Loucy (cell line): Measurements from ENCODE around the gene SORCS2.

Source experiments
- H2AFZ ChIP-seq: fragments of 200-600 bp; sonication (generic); 2 replicates; pipeline ENCODE4 v1.6.0; 2016; ENCODE audit warnings: antibody characterized with exemption, mild to moderate bottlenecking, low read length, moderate library complexity
- H3F3A ChIP-seq: fragments of 200-600 bp; 2 replicates; pipeline ENCODE4 v1.6.0; 2016; ENCODE audit warnings: antibody characterized with exemption, low read depth, mild to moderate bottlenecking
- H3K27me3 ChIP-seq: fragments of 200-600 bp; sonication (generic); 2 replicates; pipeline ENCODE4 v1.6.1; 2014; ENCODE audit warnings: low read length, mild to moderate bottlenecking; ENCODE audit not compliant: insufficient read depth, poor library complexity, severe bottlenecking
- H3K36me3 ChIP-seq: fragments of 200-600 bp; sonication (generic); 2 replicates; pipeline ENCODE4 v1.6.1; 2016; ENCODE audit warnings: low read length; ENCODE audit not compliant: insufficient read depth
- H3K4me1 ChIP-seq: fragments of 200-600 bp; sonication (generic); 2 replicates; pipeline ENCODE4 v1.5.1; 2014; ENCODE audit warnings: low read length, mild to moderate bottlenecking; ENCODE audit not compliant: insufficient read depth, poor library complexity, severe bottlenecking
- H3K4me2 ChIP-seq: fragments of 200-600 bp; sonication (generic); 2 replicates; pipeline ENCODE4 v1.6.0; 2014; ENCODE audit warnings: antibody characterized with exemption, low read length, low read depth, mild to moderate bottlenecking; ENCODE audit not compliant: poor library complexity, severe bottlenecking
- H3K4me3 ChIP-seq: fragments of 200-600 bp; sonication (generic); 2 replicates; pipeline ENCODE4 v1.5.1; 2014; ENCODE audit warnings: low read length, mild to moderate bottlenecking, mixed read lengths; ENCODE audit not compliant: poor library complexity, severe bottlenecking
- H3K79me2 ChIP-seq: fragments of 200-600 bp; sonication (generic); 2 replicates; pipeline ENCODE4 v1.6.1; 2014; ENCODE audit warnings: low read length; ENCODE audit not compliant: insufficient read depth
- H3K9ac ChIP-seq: fragments of 200-600 bp; sonication (generic); 2 replicates; pipeline ENCODE4 v1.6.0; 2014; ENCODE audit warnings: mild to moderate bottlenecking, low read depth, low read length, moderate library complexity; ENCODE audit not compliant: poor library complexity, severe bottlenecking
- H3K9me2 ChIP-seq: fragments of 200-600 bp; sonication (generic); replicated peaks from 2 replicates; pipeline ENCODE4 v1.6.1; 2016; ENCODE audit warnings: low read depth, low read length, mixed read lengths
- H3K9me3 ChIP-seq: fragments of 200-600 bp; sonication (generic); 2 replicates; pipeline ENCODE4 v1.6.1; 2014; ENCODE audit warnings: mild to moderate bottlenecking, antibody characterized with exemption, low read length, low read depth; ENCODE audit not compliant: insufficient read depth
- H4K20me1 ChIP-seq: fragments of 200-600 bp; sonication (generic); 2 replicates; pipeline ENCODE4 v1.6.0; 2014; ENCODE audit warnings: antibody characterized with exemption, low read length, mild to moderate bottlenecking; ENCODE audit not compliant: insufficient read depth, poor library complexity, severe bottlenecking
- CTCF ChIP-seq: fragments of 200-600 bp; sonication (generic); conservative IDR thresholded peaks from 2 replicates; pipeline ENCODE4 v1.5.1; 2014; ENCODE audit warnings: mild to moderate bottlenecking, antibody characterized with exemption, low read length
- EZH2phosphoT487 ChIP-seq: fragments of 200-600 bp; IDR thresholded peaks from 2 replicates; pipeline ENCODE4 v1.6.1; 2018; ENCODE audit warnings: antibody characterized with exemption, mild to moderate bottlenecking, moderate library complexity, borderline replicate concordance

Gene SORCS2

DNA sequence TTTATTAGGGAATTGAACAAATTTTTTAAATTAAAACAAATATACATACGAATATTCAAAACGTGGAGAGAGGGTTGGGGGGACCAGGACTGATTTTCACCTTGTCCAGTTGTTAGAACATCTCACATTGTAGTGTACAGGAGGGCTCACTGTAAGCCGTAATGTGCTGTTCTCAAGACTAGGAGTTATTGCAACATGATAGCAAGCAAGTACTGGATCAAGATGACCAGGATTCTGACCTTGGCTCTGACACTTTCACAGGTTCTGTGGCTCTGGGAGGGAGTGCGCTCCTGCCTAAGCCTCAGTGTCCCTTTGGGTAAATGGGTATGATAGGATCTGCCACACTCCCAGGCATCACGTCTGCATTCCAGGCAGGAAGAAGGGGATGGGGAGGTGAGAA, 59.0 kb downstream of the SORCS2 start:
- H3K4me1 ChIP-seq, result no peaks in the 10 kb centered on the region
- no peak overlapping the region for H3K4me3 ChIP-seq
- H3K9me3 ChIP-seq, result peaks cover 3% of the 10 kb centered on the region; the same call in 1 of the 2 replicates
- H2AFZ ChIP-seq, result no peak overlapping the region
- H3K79me2 ChIP-seq, result no peaks in the 10 kb centered on the region
- no peaks in the 10 kb centered on the region for H3F3A ChIP-seq
- no peak overlapping the region for H3K4me2 ChIP-seq
- no peaks in the 10 kb centered on the region for H3K27me3 ChIP-seq
- no peak overlapping the region for H3K9ac ChIP-seq
- H3K9me2 ChIP-seq, result no peaks in the 10 kb centered on the region
- no peak for TF ChIP-seq EZH2phosphoT487
- no peak for TF ChIP-seq CTCF
- H3K36me3 ChIP-seq, result no peaks in the 10 kb centered on the region
- no peaks in the 10 kb centered on the region for H4K20me1 ChIP-seq

GRCh38 chr4:7252051-7252450, 59.7 kb downstream of the SORCS2 start:
- Histone ChIP-seq H3K9me2 (no peaks in the 10 kb centered on the region), H3K9ac (no peak overlapping the region), H3K9me3 (peaks cover 5% of the 10 kb centered on the region; the same call in 1 of the 2 replicates), H3F3A (no peaks in the 10 kb centered on the region), H2AFZ (no peak overlapping the region), H4K20me1 (no peaks in the 10 kb centered on the region), H3K79me2 (no peaks in the 10 kb centered on the region), H3K36me3 (no peaks in the 10 kb centered on the region), H3K27me3 (no peaks in the 10 kb centered on the region), H3K4me2 (no peak overlapping the region), H3K4me1 (no peaks in the 10 kb centered on the region), H3K4me3 (no peak overlapping the region)
- TF ChIP-seq EZH2phosphoT487 (no peak), CTCF (no peak)

GRCh38 chr4:7252510-7253340, 60.4 kb downstream of the SORCS2 start:
- Histone ChIP-seq H2AFZ (no peak overlapping the region), H3K4me3 (no peak overlapping the region)
- TF ChIP-seq EZH2phosphoT487, result no peak
- no peak for TF ChIP-seq CTCF

More at GRCh38 chr4:7252510-7253340, 60.4 kb downstream of the SORCS2 start:
- Histone ChIP-seq H3K36me3 (no peaks in the 10 kb centered on the region), H3K9ac (no peak overlapping the region), H3K4me1 (no peaks in the 10 kb centered on the region), H3K4me2 (no peak overlapping the region), H3K27me3 (no peaks in the 10 kb centered on the region), H4K20me1 (no peaks in the 10 kb centered on the region), H3F3A (no peaks in the 10 kb centered on the region), H3K79me2 (no peaks in the 10 kb centered on the region), H3K9me3 (peaks cover 5% of the 10 kb centered on the region; the same call in 1 of the 2 replicates), H3K9me2 (no peaks in the 10 kb centered on the region)
